GM12878 (cell line): ENCODE results near the gene SIL1. TPM values are rescaled to one million over a fixed set of nuclear protein-coding genes. Genes with fewer than 3 reads are reported as not detected.

ENCODE experiments used
- ATAC-seq: fragments of 200-7000 bp; cut with Tn5 transposase; 3 replicates; pipeline ENCODE4 v1.9.1; 2020; ENCODE audit warnings: mild to moderate bottlenecking, moderate library complexity
- BruUV-seq: library from RNA; stranded (reverse); fragments of 400-500 nt; replicated peaks from 2 replicates; lab custom pipeline; 2021; lab: Mats Ljungman, UMichigan
- CTCF ChIA-PET: fragments of 300-600 bp; sonication (Branson Sonifier 250); formaldehyde crosslinking; extraction: SDS; loops from one replicate; lab custom pipeline; 2021; ENCODE audit warnings: inconsistent platforms; lab: Yijun Ruan, JAX
- POLR2A ChIA-PET: fragments of 350-600 bp; formaldehyde crosslinking; extraction: SDS; loops from one replicate; lab custom pipeline; 2021; ENCODE audit warnings: inconsistent platforms; lab: Charles Lee
- RAD21 ChIA-PET: fragments of 300-600 bp; sonication (Branson Sonifier 250); formaldehyde crosslinking; loops from one replicate; lab custom pipeline; 2023; ENCODE audit warnings: antibody characterized with exemption; ENCODE audit not compliant: unreplicated experiment; lab: Charles Lee
- SMC1A ChIA-PET: fragments of 300-600 bp; sonication (Branson Sonifier 250); formaldehyde crosslinking; loops from one replicate; lab custom pipeline; 2023; ENCODE audit not compliant: unreplicated experiment, uncharacterized antibody; lab: Charles Lee
- DNase-seq: peaks from one replicate; pipeline ENCODE4 v3.0.0-alpha.2; 2011; ENCODE audit warnings: low read depth, low spot score
- FAIRE-seq: peaks from 3 replicates; lab custom pipeline; 2011; peaks lifted over from hg19 to GRCh38; lab: Jason Lieb, UNC
- H2AFZ ChIP-seq: 2 replicates; pipeline ENCODE4 v1.6.0; 2011; ENCODE audit warnings: low read depth, low read length, control low read depth; ENCODE audit not compliant: control insufficient read depth
- H3K27ac ChIP-seq: 2 replicates; pipeline ENCODE4 v1.5.1; 2011; ENCODE audit warnings: control low read depth; ENCODE audit not compliant: control insufficient read depth, insufficient read depth
- H3K27me3 ChIP-seq, 2 experiments: replicated peaks in 1 of 2; 2 replicates each; pipeline versions ENCODE4 v1.6.0 to v1.6.1; 2011; ENCODE audit warnings: low read length in 1 of 2; ENCODE audit not compliant: control insufficient read depth in 2 of 2, insufficient read depth in 2 of 2
- H3K36me3 ChIP-seq, 2 experiments: 2 replicates each; pipeline ENCODE4 v1.5.1; 2011; ENCODE audit warnings: low read length in 1 of 2; ENCODE audit not compliant: control insufficient read depth in 2 of 2, insufficient read depth in 2 of 2
- H3K4me1 ChIP-seq: 2 replicates; pipeline ENCODE4 v1.6.1; 2011; ENCODE audit warnings: mild to moderate bottlenecking, low read length, moderate library complexity, mixed read lengths; ENCODE audit not compliant: control insufficient read depth, insufficient read depth
- H3K4me2 ChIP-seq: 2 replicates; pipeline ENCODE4 v1.6.0; 2011; ENCODE audit warnings: control low read depth; ENCODE audit not compliant: control insufficient read depth, insufficient read depth
- H3K4me3 ChIP-seq: fragments of 200-600 bp; sonication (generic); 2 replicates; pipeline ENCODE4 v1.5.1; 2016
- H3K79me2 ChIP-seq: 2 replicates; pipeline ENCODE4 v1.6.0; 2011; ENCODE audit warnings: low read length; ENCODE audit not compliant: control insufficient read depth, insufficient read depth
- H3K9ac ChIP-seq: 2 replicates; pipeline ENCODE4 v1.8.0; 2011; ENCODE audit warnings: low read length, control low read depth, mixed read lengths; ENCODE audit not compliant: control insufficient read depth, insufficient read depth
- H3K9me3 ChIP-seq: replicated peaks from 3 replicates; pipeline ENCODE4 v1.5.1; 2011; ENCODE audit warnings: mild to moderate bottlenecking, low read length; ENCODE audit not compliant: control insufficient read depth, insufficient read depth
- H4K20me1 ChIP-seq: 2 replicates; pipeline ENCODE4 v1.6.0; 2011; ENCODE audit not compliant: control insufficient read depth, insufficient read depth
- ATF3 ChIP-seq: IDR thresholded peaks from 2 replicates; pipeline ENCODE4 v1.6.1; 2011; ENCODE audit warnings: low read depth, mild to moderate bottlenecking, low read length, moderate library complexity, borderline replicate concordance; ENCODE audit errors: extremely low read depth
- BRCA1 ChIP-seq: IDR thresholded peaks from 2 replicates; pipeline ENCODE4 v1.6.1; 2011; ENCODE audit warnings: low read depth, low read length, improper control_type of control experiment
- NFYB ChIP-seq: IDR thresholded peaks from 2 replicates; pipeline ENCODE4 v1.6.1; 2011; ENCODE audit warnings: low read depth, mild to moderate bottlenecking, low read length, improper control_type of control experiment, moderate library complexity; ENCODE audit not compliant: insufficient read depth
- PML ChIP-seq: IDR thresholded peaks from 2 replicates; pipeline ENCODE4 v1.6.1; 2012; ENCODE audit warnings: low read length, inconsistent platforms
- SMAD1 ChIP-seq: fragments of 450-650 bp; IDR thresholded peaks from 2 replicates; pipeline ENCODE4 v1.6.1; 2018; ENCODE audit warnings: mild to moderate bottlenecking, low read depth; ENCODE audit not compliant: partially characterized antibody
- SMAD5 ChIP-seq: IDR thresholded peaks from 2 replicates; pipeline ENCODE4 v1.6.1; 2016; ENCODE audit warnings: antibody characterized with exemption, low read depth
- WRNIP1 ChIP-seq: IDR thresholded peaks from 2 replicates; pipeline ENCODE4 v1.6.1; 2011; ENCODE audit warnings: low read depth, low read length, improper control_type of control experiment, borderline replicate concordance
- ZNF207 ChIP-seq: fragments of 450-650 bp; IDR thresholded peaks from 2 replicates; pipeline ENCODE4 v1.6.1; 2014; ENCODE audit warnings: antibody characterized with exemption, mild to moderate bottlenecking, borderline replicate concordance
- ZNF274 ChIP-seq: IDR thresholded peaks from one replicate; pipeline ENCODE4 v1.8.0; 2011; ENCODE audit not compliant: insufficient read length, insufficient read depth
- WGBS: methylation state at CpG from one replicate; pipeline ENCODE4 v1.1.6; 2016; ENCODE audit warnings: low lambda C conversion rate; ENCODE audit not compliant: insufficient replicate concordance, insufficient coverage; ENCODE audit errors: missing lambda C conversion rate; 5-methylcytosine and 5-hydroxymethylcytosine counted together
- in situ Hi-C: fragments of 300-500 bp; cut with MboI; formaldehyde crosslinking; loops from 9 replicates; pipeline ENCODE4 v1.14.3; 2018; ENCODE audit warnings: mixed read lengths
- intact Hi-C: fragments of 100-400 bp; cut with micrococcal nuclease; formaldehyde crosslinking; loops from one replicate; pipeline ENCODE4 v1.14.2; 2022; ENCODE audit not compliant: unreplicated experiment
- polyA plus RNA-seq, 11 experiments: library from polyadenylated mRNA; depleted of rRNA in 4 of 11; unstranded in 6 of 11; stranded (reverse) in 5 of 11; fragments of >200 nt; fragmentation: Nextera tagmentation in 4 of 11; fragmentation: Illumina TruSeq in 1 of 11; extraction: Ambion mirVana in 4 of 11; extraction: Trizol in 1 of 11; gene quantifications; 1 replicate in 1 of 11; 2 replicates in 10 of 11; pipeline versions ENCODE4 v1.2.1 to v1.2.3, GENCODE V29; 2011 to 2016; ENCODE audit warnings: inconsistent platforms in 2 of 11, missing spikeins in 2 of 11, low read depth in 1 of 11
- total RNA-seq, 4 experiments: library from RNA; depleted of rRNA in 3 of 4; stranded (reverse); fragments of >200 nt in 3 of 4; fragmentation: Illumina TruSeq in 1 of 4; extraction: Trizol in 1 of 4; gene quantifications; 2 replicates each; pipeline versions ENCODE4 v1.2.1 to v1.2.3, GENCODE V29; 2013 to 2021
- TF ChIP-seq, protein P1 (sequence below): IDR thresholded peaks from 2 replicates; pipeline ENCODE4 v1.6.1; 2012; ENCODE audit warnings: low read length, inconsistent platforms

SIL1 gene
- total and polyA plus RNA-seq, 10 of the 15 experiments (the other 5 are each of a cell fraction or from before 2014, with no cell fraction given) = 4.1 to 49.8 (median 29.4) TPM

DNA sequence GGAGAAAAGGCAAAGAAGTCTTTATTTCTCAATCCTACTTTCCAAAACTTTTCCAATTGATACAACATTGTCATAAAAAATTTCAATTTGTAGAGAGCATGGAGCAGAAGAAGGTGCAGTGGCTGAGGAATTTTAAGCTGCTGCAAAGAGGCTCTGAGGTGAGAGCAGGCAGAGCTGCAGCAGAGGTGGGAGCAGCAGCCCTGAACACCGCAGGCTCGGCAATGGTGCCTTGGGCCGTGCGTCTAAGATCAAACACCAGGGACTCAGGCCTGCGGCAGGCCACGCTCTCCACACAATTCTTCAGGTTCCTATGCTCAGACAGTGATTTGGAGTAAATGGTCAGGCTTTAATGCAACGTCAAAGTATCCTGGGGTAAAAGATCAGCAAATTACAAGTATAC, 46.3 kb downstream of the SIL1 start:
- Histone ChIP-seq H3K4me3 (no peak overlapping the region), H3K9me3 (no peaks in the 10 kb centered on the region), H3K27ac (no peak overlapping the region), H3K36me3 (no peaks in the 10 kb centered on the region), H4K20me1 (no peaks in the 10 kb centered on the region; the same call in 1 of the 2 replicates), H3K9ac (no peak overlapping the region), H3K27me3 (no peaks in the 10 kb centered on the region), H3K4me1 (peaks cover 2% of the 10 kb centered on the region; the same call in 1 of the 2 replicates), H3K79me2 (peaks cover 5% of the 10 kb centered on the region), H2AFZ (no peak overlapping the region), H3K4me2 (no peak overlapping the region)
- FAIRE-seq (no peak), ATAC-seq (no peak), DNase-seq (no peak)
- intact Hi-C loops (no loop called here), in situ Hi-C loops (no loop called here)
- POLR2A ChIA-PET = no interaction called here
- SMC1A ChIA-PET = no interaction called here
- RAD21 ChIA-PET = no interaction called here
- BruUV-seq = no TSS peak
- CTCF ChIA-PET = interaction anchor here (2.3 kb wide), 1 partner anchor 11 kb away, joined by 5 read pairs; no protein-coding TSS in a partner anchor
- WGBS = 96% methylated on average over 7 of the region's 7 CpGs
- no peak for TF ChIP-seq PML
- TF ChIP-seq, protein P1, sequence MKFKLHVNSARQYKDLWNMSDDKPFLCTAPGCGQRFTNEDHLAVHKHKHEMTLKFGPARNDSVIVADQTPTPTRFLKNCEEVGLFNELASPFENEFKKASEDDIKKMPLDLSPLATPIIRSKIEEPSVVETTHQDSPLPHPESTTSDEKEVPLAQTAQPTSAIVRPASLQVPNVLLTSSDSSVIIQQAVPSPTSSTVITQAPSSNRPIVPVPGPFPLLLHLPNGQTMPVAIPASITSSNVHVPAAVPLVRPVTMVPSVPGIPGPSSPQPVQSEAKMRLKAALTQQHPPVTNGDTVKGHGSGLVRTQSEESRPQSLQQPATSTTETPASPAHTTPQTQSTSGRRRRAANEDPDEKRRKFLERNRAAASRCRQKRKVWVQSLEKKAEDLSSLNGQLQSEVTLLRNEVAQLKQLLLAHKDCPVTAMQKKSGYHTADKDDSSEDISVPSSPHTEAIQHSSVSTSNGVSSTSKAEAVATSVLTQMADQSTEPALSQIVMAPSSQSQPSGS = no peak
- TF ChIP-seq WRNIP1 = no peak
- no peak for TF ChIP-seq SMAD1
- TF ChIP-seq BRCA1 = no peak
- TF ChIP-seq ZNF274 = no peak
- TF ChIP-seq ATF3 = no peak
- TF ChIP-seq SMAD5 = no peak
- TF ChIP-seq NFYB = no peak
- no peak for TF ChIP-seq ZNF207
